Measurements from ENCODE around the gene SEC22C.
"Not testable (repeated sequence)": the region's sequence is repeated elsewhere in the genome, so short reads cannot be mapped to it uniquely, and the experiment has no call there.

SEC22C gene

GRCh38 chr3:42582474-42583070, 805 bp upstream of the SEC22C start:
- DNase-seq, result no peak

GRCh38 chr3:42581400-42581708, 413 bp downstream of the SEC22C start:
- no peak for DNase-seq

- not testable (repeated sequence) for DNase-seq
These were observed 2.4 kb downstream of the SEC22C start for GRCh38 chr3:42579346-42579745.

GRCh38 chr3:42578054-42578453, 3.7 kb downstream of the SEC22C start:
- DNase-seq, result no peak

GRCh38 chr3:42575137-42575741, 6.5 kb downstream of the SEC22C start:
- DNase-seq, result no peak

GRCh38 chr3:42572278-42572677, 9.5 kb downstream of the SEC22C start:
- DNase-seq, result no peak

- DNase-seq, result no peak
These were observed 12.1 kb downstream of the SEC22C start for GRCh38 chr3:42569593-42570142.

GRCh38 chr3:42562047-42562907, 19.5 kb downstream of the SEC22C start:
- DNase-seq, result no peak

GRCh38 chr3:42557854-42558253, 23.9 kb downstream of the SEC22C start:
- no peak for DNase-seq

- not testable (repeated sequence) for DNase-seq
These were observed 24.9 kb downstream of the SEC22C start for GRCh38 chr3:42556817-42557216.

GRCh38 chr3:42556089-42556632, 25.6 kb downstream of the SEC22C start:
- no peak for DNase-seq

GRCh38 chr3:42552830-42553229, 28.9 kb downstream of the SEC22C start:
- DNase-seq, result no peak

- DNase-seq, result no peak
These were observed 31.5 kb downstream of the SEC22C start for GRCh38 chr3:42550250-42550649.

- no peak for DNase-seq
These were observed 32.6 kb downstream of the SEC22C start for GRCh38 chr3:42549131-42549530.

- DNase-seq, result peak; percentile 43
These were observed 34.3 kb downstream of the SEC22C start for GRCh38 chr3:42547401-42547945.

GRCh38 chr3:42546691-42547213, 35.0 kb downstream of the SEC22C start:
- DNase-seq, result no peak

GRCh38 chr3:42545284-42545900, 36.4 kb downstream of the SEC22C start:
- no peak for DNase-seq

- DNase-seq, result no peak
These were observed 37.1 kb downstream of the SEC22C start for GRCh38 chr3:42544492-42545283.

GRCh38 chr3:42541079-42541478, 40.7 kb downstream of the SEC22C start:
- no peak for DNase-seq

- peak; percentile 27 for DNase-seq
These were observed 41.7 kb downstream of the SEC22C start for GRCh38 chr3:42539871-42540714.

Data from right kidney (tissue), 1 donor.